Endothelial cell of umbilical vein (primary cell): ENCODE results near the gene CCN5.

Experiments used
- CTCF ChIP-seq, 2 donors: IDR thresholded peaks; 1 replicate in 1 of 2; 2 replicates in 1 of 2; pipeline ENCODE4 v1.5.1; 2011; ENCODE audit warnings: low read length in 2 of 2, mild to moderate bottlenecking in 2 of 2, moderate library complexity in 2 of 2, control low read depth in 1 of 2, inconsistent platforms in 1 of 2, low read depth in 1 of 2; ENCODE audit not compliant: insufficient read depth in 1 of 2; ENCODE audit errors: extremely low read depth in 1 of 2
- EZH2 ChIP-seq: IDR thresholded peaks from 2 replicates; pipeline ENCODE4 v1.6.1; 2012; ENCODE audit warnings: borderline replicate concordance, low read depth, mild to moderate bottlenecking, moderate library complexity, low read length, inconsistent platforms; ENCODE audit not compliant: severe bottlenecking
- FOS ChIP-seq: IDR thresholded peaks from 2 replicates; pipeline ENCODE4 v1.6.1; 2011; ENCODE audit warnings: mild to moderate bottlenecking, low read length, moderate library complexity, borderline replicate concordance; ENCODE audit not compliant: insufficient read depth
- GATA2 ChIP-seq: IDR thresholded peaks from 2 replicates; pipeline ENCODE4 v1.7.0; 2011; ENCODE audit warnings: low read depth, mild to moderate bottlenecking, moderate library complexity, mixed read lengths, low read length; ENCODE audit not compliant: insufficient read length, insufficient read depth
- MAX ChIP-seq: IDR thresholded peaks from 2 replicates; pipeline ENCODE4 v1.6.1; 2011; ENCODE audit not compliant: insufficient read depth, insufficient read length
- MYC ChIP-seq: IDR thresholded peaks from one replicate; pipeline ENCODE4 v1.6.1; 2011; ENCODE audit warnings: mild to moderate bottlenecking, low read depth, low read length
- POLR2A ChIP-seq: IDR thresholded peaks from 2 replicates; pipeline ENCODE4 v1.6.1; 2012; ENCODE audit warnings: low read depth, mild to moderate bottlenecking, control low read depth, low read length
- POLR2AphosphoS5 ChIP-seq: IDR thresholded peaks from 2 replicates; pipeline ENCODE4 v1.6.1; 2012; ENCODE audit warnings: low read depth, mild to moderate bottlenecking, control low read depth, low read length, moderate library complexity; ENCODE audit not compliant: insufficient read depth

- peak; percentile 92 for TF ChIP-seq MAX
- no peak for TF ChIP-seq POLR2A
- TF ChIP-seq EZH2, result no peak
- TF ChIP-seq MYC, result no peak
- TF ChIP-seq CTCF (IDR thresholded peaks at IDR 0.05; ENCODE audit: extremely low read depth in 1 of 2, insufficient read depth in 1 of 2, low read depth in 1 of 2, low read length in 2 of 2), result no peak
- peak; percentile 52 for TF ChIP-seq POLR2AphosphoS5
- TF ChIP-seq FOS, result no peak
- TF ChIP-seq GATA2, result no peak
Observed at GRCh38 chr20:44702776-44703175, 12.4 kb upstream of the CCN5 start.
